GM03348 (cell line): ENCODE data around the gene AASDHPPT.
A peak's percentile ranks its signal among the peaks of the same experiment; 100 is the strongest.
"Not testable (repeated sequence)": the region's sequence is repeated elsewhere in the genome, so short reads cannot be mapped to it uniquely, and the experiment has no call there.

Experiments
- DNase-seq: peaks from one replicate; pipeline ENCODE4 v3.0.0; 2012; ENCODE audit warnings: low spot score

AASDHPPT gene

GRCh38 chr11:106077609-106078455 is at the start of gene AASDHPPT:
TSS of gene AASDHPPT (plus strand) at chr11:106077662. CDS start at chr11:106077711, 49 bp downstream.
- peak; percentile 29 for DNase-seq

DNA sequence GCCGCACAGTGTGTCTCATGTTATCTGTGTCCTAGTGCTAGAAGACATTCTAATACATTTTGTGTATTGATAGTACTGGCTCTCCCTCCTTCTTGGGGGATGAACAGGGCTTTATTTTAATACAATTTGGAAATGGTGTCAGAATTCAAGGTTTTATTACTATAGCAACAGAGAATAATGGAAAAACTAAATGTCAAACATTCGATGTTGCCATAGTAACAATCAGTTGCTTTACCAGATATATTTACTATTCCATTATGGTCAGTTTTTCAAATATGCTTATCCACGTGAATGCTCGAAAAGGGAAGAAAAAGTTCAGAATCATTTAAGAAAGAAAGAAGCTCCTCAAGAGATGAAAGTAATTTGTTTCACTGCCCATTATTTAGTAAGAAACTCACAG is 46.9 kb upstream of the AASDHPPT start:
- DNase-seq, result no peak

- DNase-seq, result no peak
Observed at GRCh38 chr11:106031202-106031810, 46.2 kb upstream of the AASDHPPT start.

GRCh38 chr11:106031936-106032335 is 45.5 kb upstream of the AASDHPPT start:
- no peak for DNase-seq

- no peak for DNase-seq
Observed at GRCh38 chr11:106032861-106033260, 44.6 kb upstream of the AASDHPPT start.

GRCh38 chr11:106043540-106043939 is 33.9 kb upstream of the AASDHPPT start:
- no peak for DNase-seq

DNA sequence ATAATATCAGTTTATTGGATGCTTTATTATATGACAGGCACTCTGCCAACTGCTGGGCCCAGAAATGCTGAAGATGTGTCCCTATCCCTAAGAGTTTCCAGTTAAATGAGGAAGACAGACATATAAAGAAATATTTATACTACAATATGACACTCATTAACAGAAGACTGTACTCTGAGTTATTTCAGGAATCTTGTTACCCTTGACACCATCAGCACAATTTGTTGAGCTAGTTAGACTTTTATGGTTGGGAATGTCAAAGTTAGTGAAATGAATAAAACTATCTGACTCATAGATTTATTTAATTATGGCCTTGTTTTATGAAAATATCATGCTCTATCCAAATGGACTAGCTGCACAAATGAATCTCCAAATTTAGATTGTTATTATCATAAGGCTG is 29.8 kb upstream of the AASDHPPT start:
- DNase-seq, result no peak

DNA sequence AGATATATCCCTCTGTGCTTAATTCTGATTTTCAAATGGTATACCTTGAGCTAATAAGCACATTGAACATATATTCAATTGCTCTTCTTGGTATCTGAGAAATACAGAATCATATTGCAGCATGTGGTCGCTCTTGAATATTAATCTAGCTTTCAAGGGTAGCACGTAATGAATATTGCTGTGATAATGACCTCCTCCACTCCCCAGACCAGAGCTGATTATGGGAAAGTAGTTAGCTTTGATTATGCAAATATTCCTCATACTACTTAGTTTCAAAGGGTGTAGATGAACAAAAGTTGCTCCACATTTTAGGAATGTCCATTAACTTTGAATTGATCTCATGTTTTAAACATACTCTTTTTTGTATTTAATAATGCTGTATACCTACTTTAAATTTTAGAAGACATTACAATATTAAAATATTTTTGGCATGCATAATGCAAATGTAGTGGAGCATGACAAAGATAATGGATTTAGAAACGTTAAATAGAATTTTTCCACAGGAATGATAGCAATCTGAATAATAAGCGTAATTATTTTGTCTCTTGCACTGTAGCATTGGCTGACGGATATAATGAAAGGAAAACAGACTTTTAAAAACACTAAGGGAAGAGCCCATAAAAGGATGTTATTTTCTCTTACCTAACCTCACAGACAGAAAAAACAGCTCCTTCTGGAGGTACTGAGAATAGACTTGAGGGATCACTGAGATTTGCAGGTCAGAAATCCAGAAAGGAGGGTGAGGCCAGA is 27.6 kb upstream of the AASDHPPT start:
- no peak for DNase-seq

GRCh38 chr11:106051103-106051502 is 26.4 kb upstream of the AASDHPPT start:
- no peak for DNase-seq

- not testable (repeated sequence) for DNase-seq
Observed at GRCh38 chr11:106058377-106058776, 19.1 kb upstream of the AASDHPPT start.

- DNase-seq, result no peak
Observed at GRCh38 chr11:106059617-106060016, 17.8 kb upstream of the AASDHPPT start.

DNA sequence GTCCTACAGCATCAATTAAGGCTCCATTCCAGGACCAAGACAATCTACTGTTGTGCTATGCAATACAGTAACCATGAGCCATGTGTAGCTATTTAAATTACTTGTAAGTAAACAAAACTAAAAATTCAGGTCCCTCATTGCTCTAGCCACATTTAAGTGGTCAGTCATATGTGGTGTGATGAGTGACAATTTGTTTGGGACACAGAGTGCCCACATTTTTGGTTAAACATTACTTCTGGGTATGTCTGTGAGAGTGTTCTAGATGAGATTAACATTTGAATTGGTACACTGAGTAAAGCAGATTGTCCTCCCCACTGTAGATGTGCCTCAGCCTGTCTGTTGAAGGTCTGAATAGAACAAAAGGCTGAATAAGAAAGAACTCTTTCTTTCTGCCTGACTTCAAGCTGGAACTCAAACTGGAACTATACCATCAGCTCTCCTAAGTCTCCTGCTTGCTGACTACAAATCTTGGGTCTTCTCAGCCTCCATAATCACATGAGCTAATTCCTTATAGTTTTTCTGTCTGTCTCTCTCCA is 16.1 kb upstream of the AASDHPPT start:
- no peak for DNase-seq

DNA sequence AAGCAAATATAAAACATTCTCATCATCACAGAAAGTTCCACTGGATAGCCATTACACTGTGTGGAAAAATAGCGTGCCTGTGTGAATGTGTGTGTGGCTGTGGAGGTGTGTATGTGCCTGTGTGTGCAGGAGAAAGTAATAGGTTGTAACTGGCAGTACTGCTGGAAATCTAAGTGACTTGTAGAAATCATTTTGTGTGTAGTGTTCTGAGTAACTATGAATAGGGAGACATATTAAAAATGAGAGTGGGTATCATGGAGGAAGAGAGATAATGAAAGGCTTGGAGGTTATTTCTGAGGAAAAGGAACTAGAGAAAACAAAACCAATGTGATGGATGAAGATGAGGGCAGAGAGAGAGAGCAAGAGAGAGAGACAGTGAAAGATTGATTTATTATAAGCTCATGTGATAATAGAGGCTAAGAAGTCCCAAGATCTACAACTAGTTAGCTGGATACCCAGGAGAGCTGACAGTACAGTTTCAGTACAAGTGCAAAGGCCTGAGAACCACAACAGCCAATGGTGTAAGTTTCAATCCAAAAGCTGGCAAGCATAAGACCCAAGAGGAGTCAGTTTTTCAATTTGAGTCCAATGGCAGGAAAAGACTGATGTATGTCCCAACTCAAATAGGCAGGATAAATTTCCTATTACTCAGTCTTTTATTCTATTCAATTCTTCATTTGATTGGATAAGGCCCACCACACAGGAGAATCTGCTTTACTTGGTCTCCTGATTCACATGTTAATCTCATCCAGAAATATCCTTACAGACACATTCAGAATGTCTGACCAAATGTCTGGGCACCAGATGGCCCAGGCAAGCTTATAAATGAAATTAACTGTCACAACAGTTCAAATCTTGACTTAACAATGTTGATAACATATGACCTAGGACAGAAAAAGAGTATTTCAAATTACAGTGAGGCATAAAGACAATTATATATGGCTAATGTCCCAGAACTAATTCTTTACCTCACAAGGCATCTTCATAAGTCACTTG is 15.2 kb upstream of the AASDHPPT start:
- DNase-seq, result no peak

GRCh38 chr11:106063009-106063408 is 14.5 kb upstream of the AASDHPPT start:
- DNase-seq, result no peak

GRCh38 chr11:106070606-106071005 is 6.9 kb upstream of the AASDHPPT start:
- no peak for DNase-seq

DNA sequence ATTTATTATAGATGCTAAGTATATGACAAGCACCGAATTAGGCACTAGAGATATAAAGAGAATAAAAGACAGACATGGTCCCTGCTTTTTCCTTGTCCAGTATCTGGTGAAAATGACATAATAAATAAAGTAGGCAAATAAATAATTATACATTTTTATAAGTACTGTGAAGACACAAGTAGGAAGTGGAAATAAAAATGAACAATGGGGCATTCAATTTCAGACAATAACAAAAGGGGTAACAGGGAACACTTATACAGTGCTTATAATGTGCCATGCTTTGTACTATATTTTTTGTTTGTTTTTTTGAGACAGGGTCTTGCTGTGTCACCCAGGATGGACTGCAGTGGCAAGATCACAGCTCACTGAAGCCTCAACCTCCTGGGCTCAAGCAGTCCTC is 4.7 kb upstream of the AASDHPPT start:
- DNase-seq, result no peak

GRCh38 chr11:106076171-106076918 is 1.1 kb upstream of the AASDHPPT start:
- peak; percentile 2 for DNase-seq

DNA sequence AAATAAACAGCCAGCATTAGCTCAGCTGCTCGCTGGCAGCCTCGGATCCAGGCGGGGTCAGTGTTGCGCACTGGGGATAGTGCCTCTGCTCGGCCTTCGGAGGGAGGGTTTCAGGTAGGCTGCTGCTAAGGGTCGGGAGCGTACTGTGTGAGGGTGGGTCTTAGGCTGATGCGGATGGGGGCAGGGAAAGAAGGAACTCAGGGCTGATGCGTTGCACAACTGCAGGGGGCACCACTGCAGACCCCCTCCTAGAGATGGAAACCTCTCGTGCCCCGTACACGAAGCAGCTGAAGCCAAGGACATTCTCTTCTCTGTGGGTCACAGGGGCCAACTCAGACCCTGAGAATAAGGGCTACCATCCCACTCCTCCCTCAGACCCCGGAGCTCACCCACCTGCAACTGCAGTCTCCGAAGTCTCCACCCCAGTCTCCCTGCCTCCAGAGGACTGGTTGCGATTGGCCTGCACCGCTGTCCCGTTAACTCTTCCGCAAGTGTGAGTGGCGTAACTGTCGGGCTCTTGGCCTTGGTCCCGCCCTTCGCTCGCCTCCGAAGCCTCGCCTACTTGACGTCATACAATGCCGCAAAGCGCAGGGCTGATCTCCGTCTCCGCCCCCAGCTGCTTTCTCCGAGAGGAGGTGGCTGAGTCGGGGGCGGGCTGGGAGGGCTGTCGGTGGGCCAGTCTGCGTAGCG is 398 bp upstream of the AASDHPPT start, which contains the start of gene KBTBD3:
TSS of gene KBTBD3 (minus strand) at position 429 of the 690 bp plus-strand sequence. CDS start 18,250 bp downstream, outside the sequence.
- peak; percentile 97 for DNase-seq

- no peak for DNase-seq
Observed at GRCh38 chr11:106082096-106082495, 4.6 kb downstream of the AASDHPPT start.

DNA sequence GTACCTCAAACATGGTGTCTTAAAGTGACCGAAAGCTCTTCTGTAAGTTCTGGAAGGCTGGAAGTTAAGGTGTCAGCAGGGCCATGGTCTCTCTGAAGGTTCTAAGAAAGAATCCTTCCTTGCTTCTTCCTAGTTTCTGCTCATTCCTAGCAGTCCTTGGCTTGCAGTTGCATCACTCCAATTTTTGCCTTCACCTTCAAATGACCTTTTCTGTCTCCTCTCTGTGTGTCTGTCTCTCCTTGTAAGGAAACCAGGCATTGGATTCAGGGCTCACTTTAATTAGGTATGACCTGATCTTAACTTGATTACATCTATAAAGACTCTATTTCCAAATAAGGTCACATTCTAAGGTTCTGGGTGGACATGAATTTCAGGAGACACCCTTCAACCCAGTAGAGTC is 8.7 kb downstream of the AASDHPPT start:
- no peak for DNase-seq
